NAMALWA (cell line): Measurements from ENCODE around the gene PDSS2.
"Not testable (repeated sequence)": the region's sequence is repeated elsewhere in the genome, so short reads cannot be mapped to it uniquely, and the experiment has no call there.

Experiments
- DNase-seq: peaks from one replicate; pipeline ENCODE4 v3.0.0-alpha.2; 2015; ENCODE audit warnings: low spot score

The PDSS2 gene

DNA sequence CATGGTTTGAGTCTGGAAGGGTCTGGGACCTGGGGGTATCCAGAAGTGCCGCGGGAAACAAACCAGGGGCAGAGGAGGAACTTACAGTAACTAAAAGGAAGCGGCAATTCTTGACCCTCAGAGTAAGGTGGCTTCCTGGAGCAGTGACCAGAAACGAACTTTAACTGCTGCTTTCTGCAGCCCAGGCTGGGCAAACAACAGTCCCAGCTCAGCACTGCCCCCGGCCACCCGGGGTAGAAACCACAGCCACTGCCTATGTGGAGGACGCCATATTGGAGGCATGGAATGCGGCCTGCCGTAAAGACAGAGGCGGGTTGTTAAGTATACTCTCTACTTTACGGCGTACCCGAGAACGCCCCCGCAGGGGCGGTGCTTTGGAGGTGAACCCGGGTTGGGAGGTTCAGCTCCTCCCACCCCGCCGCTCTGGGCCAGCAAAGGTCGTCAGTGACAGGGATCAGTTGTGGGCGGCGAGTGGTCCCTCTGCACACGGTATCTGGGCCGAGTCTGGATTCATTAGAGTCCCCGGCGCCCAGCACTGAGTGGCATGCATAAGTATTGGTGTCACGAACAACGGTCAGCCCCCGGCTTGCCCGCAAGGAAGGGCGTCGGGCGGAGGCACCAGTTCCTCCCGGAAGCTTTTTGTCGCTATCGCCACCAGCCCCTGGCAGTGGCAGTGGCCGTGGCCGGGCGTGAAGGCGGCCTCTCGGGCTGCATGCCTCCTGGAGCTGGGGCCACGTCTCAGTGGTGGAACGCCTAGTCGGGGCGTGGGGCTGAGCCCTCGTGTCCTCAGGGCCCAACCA lies at the start of gene PDSS2:
Gene PDSS2, minus strand, starts transcription at position 282 of the 800 bp plus-strand sequence. Its CDS starts 279 bp downstream, at position 3.
- DNase-seq: peak; percentile 99

GRCh38 chr6:107506145-107506544 lies 46.8 kb upstream of the PDSS2 start:
- no peak for DNase-seq

DNA sequence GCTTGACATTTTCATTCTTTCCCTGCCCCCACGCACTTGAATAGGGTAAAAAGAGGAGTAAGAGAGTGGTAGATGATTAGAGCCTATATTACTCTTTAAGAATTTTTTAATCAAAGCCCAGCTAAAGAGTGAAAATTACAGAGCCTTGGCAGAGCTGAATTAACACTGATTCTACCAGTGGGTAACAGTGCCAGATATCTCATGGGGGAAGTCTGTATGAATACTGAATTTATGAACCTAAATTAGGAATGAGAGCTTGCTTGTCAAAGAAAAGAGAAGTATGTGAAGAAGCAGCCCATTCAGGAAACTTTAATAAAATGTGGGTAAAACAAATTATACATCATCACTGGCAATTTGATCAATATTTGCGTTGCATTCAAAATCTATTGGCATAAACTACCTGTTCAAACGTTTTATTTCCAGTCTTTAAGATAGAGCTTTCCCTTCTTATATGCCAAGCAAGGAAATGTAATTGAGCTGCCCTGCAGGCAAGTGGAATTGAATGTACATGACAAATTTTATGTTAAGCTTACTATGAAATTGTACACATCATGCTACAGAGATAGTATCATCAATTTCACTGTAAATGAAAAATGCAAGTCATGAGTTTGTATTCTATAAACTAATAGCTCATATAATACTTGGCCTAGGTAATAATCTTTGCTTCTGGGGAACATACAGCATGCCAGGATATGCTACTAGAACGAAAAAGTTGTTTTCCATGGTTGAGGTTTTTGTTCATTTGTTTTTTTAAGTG lies 45.1 kb upstream of the PDSS2 start:
- DNase-seq: no peak

DNA sequence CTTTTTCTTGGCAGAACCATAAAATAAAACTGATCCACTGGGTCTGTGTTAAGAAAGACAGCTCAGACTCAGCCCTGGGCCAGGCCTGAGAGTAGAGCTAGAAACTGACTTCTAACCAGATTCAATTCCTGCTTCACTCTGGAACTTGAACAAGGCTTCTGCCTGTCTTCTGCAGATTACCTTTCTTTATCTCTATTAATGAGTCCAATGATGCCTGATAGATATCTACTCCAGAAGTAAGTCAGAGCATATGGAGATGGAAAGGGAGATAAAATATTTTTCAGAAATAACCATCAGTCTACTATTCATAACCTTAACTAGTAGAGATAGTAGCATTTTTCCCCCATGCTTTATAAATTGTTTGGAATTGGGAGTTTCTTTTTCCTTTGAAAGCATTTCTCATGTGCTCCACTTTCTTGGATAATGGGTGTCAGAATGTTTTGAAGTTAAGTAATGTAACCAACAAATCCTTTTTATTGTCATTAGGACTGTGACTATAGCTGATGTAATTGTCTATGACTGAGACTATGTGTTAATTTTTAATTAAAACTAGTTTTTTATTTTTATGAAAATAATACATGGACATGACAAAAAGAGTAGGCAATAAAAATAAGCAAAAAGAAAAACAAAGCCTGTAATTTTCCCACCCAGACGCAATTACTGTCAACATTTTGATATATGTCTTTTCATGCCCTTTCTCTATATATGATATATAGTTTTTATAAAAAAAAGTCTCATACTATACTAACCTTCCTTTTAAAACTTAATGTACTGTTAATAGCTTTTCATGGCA lies 37.7 kb upstream of the PDSS2 start:
- DNase-seq: no peak

DNA sequence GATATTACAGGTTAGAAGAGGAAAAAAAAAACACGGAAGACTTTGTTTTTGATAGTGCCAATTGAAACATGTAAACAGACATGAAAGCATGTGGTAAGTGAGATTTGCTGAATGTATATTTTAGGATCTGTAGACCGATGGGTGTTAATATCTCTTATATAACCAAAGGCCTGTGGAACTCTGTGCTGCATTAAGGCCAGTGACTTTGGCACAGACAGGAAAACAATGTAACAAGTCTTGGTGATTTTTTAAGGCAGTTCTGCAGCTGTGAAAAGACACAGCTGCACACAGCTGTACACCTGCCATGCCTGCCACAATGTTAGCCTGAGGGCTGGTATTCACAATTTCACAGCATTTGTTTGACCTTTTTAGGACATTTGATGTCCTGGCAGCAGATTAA lies 36.6 kb upstream of the PDSS2 start:
- peak; percentile 79 for DNase-seq

DNA sequence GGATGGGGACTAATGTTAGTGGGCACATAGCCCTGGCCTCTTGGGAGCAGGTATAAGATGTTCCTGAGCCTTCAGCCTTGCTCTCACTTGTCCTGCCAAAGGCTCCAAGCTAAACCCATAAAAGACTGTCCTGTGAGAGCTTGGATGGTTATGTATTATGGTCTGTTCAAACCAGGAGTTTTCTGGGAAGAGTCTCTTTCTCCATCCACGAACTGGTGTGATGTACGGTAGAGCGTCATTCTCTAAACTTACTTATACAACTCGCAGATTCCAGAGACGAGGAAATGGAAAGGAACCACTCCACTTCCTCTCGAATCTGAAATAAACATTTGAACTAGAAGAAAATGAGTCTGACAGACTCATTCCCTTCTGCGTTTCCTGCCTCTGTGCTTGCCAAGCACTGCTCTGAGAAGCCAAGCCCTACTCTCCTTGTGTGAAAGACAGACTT lies 35.9 kb upstream of the PDSS2 start:
- DNase-seq: peak; percentile 50

DNA sequence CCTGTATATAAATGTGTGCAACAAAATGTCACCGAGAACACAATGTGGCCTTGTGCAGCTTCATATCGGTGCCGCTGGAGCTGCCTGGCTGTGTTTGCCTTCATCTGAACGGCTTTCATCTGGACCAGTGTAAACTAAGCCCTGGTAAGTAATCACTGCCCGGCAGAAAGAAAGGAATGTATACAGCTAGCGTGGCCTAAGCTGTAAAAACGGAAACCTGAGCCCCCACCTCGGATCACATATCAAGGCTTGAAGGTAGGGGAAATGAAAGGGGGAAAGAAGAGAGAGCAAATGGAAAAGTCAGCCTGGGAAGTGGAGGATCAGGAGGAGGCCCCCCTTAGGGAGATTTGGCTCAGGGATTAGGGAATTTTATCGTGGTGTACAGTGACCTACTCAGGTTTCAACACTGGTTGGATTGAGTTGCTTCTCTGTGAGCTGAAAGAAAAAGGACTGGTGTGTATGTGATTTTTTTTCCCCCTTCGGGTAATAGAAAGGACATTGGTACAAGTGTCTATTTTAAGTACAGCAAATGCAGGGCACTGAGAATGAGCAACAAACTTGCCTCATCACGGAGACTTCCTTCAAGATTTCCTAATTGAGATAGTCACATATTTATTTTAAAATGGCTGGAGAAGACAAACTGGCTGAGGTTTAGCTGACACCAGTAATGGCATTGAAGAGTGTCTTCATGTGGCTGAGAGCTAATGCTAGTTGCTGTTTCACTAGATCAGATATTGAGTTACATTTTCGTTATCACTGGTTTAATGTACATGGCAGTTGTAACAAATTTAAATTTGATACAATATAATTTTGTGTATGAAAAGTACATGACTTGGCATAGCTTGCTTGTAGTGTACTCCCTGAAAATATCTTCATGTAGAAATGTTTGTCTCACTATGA lies 34.0 kb upstream of the PDSS2 start:
- DNase-seq: peak; percentile 42

- peak; percentile 47 for DNase-seq
Observed at GRCh38 chr6:107491760-107492660, 32.6 kb upstream of the PDSS2 start.

DNA sequence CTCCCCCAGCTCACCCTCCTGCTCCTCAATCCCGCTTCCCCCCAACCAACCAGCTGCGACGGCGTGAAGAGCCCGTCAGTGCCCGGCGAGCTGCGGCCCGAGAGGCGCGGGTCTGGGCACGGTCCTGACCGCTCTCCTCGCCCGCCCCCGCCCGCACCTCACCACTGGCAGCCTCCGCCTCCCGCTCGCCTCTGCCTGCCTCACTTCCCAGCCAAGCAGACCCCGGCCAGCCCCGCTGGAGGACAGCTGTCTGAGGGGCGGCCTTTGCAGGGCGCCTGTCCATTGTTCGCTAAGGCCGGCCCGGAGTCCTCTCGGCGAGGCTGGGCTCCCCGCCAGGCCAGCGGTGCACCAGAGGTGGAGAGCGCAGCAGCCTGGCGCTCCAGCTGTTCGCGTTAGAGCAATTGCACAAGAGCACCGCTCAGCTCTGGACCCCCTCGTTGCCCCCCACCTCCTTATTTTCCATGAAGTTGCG lies 31.8 kb upstream of the PDSS2 start:
- DNase-seq: peak; percentile 40

DNA sequence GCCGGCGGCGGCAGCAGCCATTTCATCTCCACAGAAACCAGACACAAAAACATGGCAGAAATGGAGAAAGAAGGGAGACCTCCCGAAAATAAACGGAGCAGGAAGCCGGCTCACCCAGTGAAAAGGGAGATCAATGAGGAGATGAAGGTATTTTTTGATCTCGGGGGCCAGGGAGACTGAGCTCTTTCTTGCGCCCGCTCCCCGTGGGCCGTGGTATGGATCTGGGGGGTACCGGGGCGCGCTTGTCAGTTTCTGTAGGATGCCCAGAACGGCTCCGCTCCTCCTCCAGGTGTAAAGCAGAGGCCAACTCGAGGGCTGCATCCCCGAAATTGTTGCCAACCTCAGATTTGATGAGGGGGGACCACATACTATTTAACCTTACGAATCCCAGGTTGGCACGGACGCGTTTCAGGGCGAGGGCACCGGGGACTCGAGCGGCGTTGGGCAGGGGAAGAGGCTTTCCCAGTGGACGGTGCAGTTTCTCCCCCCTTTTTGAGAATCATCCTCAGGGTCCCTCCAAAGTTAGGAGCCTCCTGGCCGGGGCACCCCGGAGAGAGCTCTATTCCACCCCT lies 31.3 kb upstream of the PDSS2 start:
- no peak for DNase-seq

GRCh38 chr6:107489636-107490565 lies 30.5 kb upstream of the PDSS2 start, which contains the start of gene SOBP:
Gene SOBP (plus strand): TSS chr6:107490117. CDS start chr6:107490617, 500 bp downstream.
- peak; percentile 80 for DNase-seq

DNA sequence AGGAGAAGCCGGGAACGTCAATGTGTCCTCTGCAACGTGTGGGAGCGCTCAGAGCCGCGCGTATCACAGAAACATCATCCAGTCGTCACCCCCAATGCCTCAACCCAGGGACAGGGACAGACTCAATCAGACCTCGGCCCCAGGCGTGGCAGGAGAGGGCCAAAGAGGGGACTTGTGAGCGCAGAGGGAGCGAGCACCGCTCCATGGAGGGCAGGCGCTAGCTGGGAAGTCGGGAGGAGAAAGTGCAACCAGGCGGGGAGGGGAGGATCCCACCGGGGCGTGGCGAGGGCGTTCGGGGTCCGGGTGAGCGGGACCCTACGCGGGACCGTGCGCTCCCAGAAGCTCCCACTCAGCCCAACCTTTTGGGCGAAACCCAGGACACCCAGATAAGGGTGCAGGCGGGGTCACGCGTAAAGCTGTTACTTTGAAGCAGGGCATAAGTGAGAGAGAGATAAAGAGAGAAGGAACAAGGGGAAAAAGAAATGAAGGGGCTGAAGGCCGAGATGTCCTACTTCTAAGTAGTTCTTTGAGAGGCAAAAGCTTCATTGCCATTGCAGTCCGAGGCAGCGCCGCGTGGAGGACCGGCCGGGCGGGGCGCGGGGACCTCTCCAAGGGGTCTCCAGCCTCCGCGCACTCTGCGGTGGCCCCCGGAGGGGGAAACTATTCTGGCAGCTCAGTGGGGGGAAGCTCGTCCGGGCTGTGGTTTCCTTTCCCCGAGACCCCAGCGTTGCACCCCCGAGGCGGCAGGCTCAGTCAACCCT lies 29.7 kb upstream of the PDSS2 start:
- peak; percentile 57 for DNase-seq

DNA sequence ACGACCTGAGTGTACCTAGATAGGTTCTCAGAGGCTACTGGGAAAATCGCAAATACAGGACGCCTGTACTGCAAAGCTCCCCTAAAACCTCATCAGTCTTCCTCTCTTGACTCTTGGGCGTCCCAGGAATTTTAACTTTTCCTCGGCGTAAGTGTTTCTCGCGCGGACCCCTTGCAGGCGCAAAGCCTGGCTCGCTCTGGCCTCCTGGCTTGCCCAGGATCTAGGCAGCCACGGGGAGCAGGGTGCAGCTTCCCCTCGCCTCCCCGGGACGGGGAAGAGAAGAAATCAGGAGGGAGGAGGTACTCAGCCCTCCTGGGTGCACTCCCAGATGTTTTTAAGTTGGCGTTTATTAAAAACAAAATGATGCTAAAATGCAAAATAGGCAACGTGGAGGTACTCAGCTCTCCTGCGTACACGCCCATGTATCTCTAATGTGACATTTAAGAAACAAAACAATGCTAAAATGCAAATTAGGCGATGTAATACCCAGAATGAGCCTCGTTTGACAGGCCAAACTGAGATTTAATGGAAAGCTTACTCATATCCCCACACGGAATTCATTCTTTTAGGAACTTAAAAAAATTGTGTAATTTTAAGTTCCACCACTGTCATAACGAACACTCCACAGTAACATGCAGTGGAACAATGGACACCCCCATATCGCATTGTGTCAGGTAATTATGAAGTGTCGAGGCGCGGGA lies 29.0 kb upstream of the PDSS2 start:
- peak; percentile 11 for DNase-seq

- no peak for DNase-seq
Observed at GRCh38 chr6:107485157-107485556, 25.8 kb upstream of the PDSS2 start.

DNA sequence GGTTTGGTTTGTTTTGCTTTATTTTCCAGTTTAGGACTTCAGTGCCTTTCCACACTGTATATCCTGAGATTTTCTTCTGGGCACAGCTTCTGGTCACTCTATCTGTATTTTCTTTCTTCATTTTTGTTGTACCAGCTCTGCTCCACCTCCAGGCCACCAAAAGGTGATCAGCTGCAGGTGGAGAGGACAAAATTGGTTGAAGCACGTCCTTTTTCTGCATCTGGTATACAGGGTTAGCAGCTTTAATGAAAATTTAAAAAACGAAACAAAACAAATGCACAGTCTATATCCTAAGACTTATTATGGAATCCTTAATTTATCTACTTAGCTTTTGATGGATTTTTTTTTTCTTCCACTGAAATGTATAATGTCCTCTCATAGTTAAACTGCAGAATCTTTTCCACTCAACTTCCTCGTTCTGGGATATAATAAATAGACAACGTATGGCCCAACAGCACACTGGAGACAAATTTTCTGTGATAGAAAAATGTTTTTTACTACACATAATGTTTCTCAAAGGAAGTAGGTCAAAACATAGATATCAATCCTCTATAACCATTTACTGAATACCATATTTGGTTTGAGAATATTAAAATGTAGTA lies 19.8 kb upstream of the PDSS2 start:
- DNase-seq: no peak

DNA sequence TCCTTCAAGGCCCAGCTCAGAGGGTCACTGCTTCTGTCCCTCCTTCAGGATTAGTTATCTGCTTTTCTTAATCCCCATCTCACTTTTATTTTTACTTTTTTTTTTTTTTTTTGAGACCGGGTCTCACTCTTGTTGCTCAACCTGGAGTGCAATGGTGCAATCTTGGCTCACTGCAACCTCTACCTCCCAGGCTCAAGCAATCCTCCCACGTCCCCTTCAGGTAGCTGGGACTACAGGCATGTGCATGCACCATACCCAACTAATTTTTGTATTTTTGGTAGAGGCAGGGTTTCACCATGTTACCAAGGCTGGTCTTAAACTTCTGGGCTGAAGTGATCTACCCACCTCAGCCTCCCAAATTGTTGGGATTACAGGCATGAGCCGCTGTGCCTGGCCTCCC lies 16.5 kb upstream of the PDSS2 start:
- not testable (repeated sequence) for DNase-seq

DNA sequence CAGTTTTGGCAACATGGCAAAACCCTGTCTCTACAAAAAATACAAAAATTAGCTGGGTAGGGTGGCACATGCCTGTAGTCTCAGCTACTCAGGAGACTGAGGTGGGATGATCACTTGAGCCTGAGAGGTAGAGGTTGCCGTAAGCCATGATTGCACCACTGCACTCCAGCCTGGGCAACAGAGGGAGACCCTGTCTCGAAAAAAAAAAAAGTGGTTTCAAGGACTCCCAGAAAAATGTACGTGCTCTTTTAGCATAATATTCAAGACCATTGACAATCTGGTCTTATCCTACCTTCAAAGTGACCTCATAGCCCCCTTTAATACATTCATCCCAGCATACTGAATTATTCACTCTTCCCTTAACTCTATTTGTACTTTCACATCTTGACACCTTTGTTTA lies 16.0 kb upstream of the PDSS2 start:
- not testable (repeated sequence) for DNase-seq
